Measurements from ENCODE around the gene SNRPE.

GRCh38 chr1:203858055-203858454 lies 3.3 kb upstream of the SNRPE start:
- no peak for TF ChIP-seq CTCF (IDR thresholded peaks at IDR 0.05)
- TF ChIP-seq POLR2A (IDR thresholded peaks at IDR 0.05): no peak

All from testis (tissue), 2 donors.